GM13976 (cell line): ENCODE measurements around the gene NACC1.

Source experiments
- DNase-seq: peaks from one replicate; pipeline ENCODE4 v3.0.0; 2012; ENCODE audit warnings: low spot score
- in situ Hi-C: fragments of 300-500 bp; cut with MboI; formaldehyde crosslinking; loops from one replicate; pipeline ENCODE4 v1.12.0; 2022; ENCODE audit warnings: low sequenced_read_pairs, mixed read lengths, inconsistent platforms; ENCODE audit not compliant: unreplicated experiment
- TF ChIP-seq, protein P1 (sequence below): IDR thresholded peaks from 2 replicates; pipeline ENCODE4 v1.5.1; 2012; ENCODE audit warnings: borderline replicate concordance, mild to moderate bottlenecking; ENCODE audit not compliant: insufficient read depth; ENCODE audit errors: extremely low read depth, missing control alignments, control extremely low read depth

Gene NACC1

DNA sequence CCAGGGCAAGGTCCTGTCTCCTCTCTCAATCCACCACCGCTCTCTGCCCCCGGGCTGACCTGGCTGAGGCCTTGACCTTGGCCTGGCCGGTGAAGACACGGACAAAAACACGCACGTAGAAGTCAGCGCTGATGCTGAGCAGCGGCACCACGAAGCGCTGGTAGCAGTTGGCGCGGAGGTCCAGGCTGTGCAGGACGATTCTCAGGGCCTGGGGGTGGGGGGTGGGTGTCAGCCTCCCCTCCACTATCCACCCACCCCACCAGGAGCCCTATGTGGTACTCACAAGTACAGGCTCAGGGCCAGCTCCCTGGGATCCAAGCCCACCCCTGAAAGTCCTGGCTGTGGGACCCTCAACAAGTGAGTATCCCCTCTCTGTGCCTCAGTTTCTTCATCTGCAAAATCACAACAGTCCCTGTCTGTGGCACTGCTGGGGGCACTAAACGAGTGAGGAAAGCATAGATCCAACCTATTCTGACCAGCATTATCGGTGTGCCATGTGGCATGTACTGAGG, 7.9 kb upstream of the NACC1 start:
- in situ Hi-C loops, result no loop called here
- TF ChIP-seq, protein P1, sequence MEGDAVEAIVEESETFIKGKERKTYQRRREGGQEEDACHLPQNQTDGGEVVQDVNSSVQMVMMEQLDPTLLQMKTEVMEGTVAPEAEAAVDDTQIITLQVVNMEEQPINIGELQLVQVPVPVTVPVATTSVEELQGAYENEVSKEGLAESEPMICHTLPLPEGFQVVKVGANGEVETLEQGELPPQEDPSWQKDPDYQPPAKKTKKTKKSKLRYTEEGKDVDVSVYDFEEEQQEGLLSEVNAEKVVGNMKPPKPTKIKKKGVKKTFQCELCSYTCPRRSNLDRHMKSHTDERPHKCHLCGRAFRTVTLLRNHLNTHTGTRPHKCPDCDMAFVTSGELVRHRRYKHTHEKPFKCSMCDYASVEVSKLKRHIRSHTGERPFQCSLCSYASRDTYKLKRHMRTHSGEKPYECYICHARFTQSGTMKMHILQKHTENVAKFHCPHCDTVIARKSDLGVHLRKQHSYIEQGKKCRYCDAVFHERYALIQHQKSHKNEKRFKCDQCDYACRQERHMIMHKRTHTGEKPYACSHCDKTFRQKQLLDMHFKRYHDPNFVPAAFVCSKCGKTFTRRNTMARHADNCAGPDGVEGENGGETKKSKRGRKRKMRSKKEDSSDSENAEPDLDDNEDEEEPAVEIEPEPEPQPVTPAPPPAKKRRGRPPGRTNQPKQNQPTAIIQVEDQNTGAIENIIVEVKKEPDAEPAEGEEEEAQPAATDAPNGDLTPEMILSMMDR, result no peak
- no peak for DNase-seq

DNA sequence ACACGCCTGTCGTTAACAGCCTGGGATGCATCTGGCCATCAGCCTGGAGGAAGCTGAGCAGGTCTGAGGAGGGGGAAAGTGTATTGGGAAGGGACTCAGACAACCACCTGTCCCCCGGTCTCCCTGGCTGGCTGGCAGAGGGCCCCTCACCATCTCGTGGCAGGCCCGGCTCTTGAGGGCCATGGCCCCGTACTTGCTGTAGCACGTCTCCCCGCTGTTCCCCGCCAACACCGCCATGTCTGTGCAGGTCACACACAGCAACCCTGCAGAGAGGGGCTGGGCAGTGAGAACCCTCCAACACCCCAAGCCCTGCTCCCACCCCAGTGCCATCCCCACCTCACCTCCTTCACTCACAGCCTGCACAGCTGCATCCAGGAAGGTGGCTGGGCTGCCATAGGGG, 5.5 kb upstream of the NACC1 start:
- in situ Hi-C loops, result no loop called here
- DNase-seq, result no peak
- TF ChIP-seq, protein P1, result no peak

DNA sequence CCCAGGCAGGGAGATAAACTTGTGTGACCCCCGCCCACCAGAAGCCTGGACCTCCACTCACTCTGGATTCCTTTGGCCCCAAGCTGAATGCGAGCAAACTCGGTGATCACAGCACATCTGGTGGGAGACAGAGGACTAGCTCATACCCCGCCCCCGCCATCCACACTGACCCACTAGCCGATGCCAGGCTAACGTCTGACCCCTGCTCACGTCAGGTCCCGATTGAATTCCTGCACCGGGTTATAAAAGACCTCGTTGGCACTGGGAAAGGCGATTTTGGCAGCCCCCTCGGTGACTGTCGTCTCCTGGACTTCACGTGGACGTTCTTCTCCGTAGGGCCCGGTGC, 2.2 kb upstream of the NACC1 start:
- DNase-seq, result no peak
- TF ChIP-seq, protein P1, result no peak
- in situ Hi-C loops, result no loop called here

DNA sequence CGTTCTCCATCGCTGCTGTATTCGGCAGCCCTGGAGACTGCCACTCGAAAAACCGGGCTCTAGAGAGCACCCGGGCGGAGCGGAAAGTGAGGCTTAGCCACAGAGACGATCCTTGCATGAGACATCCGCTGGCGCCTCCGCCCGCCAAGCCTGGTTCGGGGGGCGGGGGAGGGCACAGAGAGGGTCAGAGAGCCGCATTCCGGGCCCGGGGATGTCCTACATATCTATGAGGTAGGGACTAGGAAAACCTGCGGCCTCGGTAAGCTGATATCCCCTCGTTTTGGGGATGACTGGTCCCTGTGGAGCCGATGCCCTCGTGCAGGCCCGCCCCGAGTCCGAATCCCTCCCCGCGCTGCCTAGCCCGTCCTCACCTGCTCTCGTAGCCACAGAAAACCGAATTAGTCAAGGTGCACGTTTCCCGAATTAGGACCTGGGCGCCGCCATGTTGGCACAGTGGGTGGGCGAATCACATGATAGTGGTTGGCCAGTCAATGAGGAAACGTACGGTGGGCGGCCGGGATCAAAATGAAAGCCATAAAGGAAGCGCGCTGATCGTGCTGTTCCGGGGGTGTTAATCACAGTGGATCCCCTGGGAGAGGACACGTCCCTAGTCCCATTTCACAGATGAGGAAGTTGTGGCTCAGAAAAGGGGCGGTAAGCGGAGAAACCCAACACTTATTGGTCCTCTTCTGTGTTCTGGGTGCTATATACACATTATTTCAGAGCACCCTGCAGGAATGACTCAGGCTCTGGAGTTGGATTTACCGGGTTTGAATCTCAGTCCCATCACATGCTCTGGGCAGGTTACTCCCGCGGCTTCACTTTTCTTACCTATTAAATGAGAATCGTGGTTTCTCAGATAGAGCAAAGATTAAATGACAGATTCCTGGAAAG, 1.5 kb upstream of the NACC1 start, which contains the start of gene TRMT1:
Gene TRMT1 (minus strand): TSS at position 459 of the 894 bp plus-strand sequence. CDS start 341 bp downstream, at position 118.
- TF ChIP-seq, protein P1, result no peak
- in situ Hi-C loops, result no loop called here
- peak; percentile 94 for DNase-seq

DNA sequence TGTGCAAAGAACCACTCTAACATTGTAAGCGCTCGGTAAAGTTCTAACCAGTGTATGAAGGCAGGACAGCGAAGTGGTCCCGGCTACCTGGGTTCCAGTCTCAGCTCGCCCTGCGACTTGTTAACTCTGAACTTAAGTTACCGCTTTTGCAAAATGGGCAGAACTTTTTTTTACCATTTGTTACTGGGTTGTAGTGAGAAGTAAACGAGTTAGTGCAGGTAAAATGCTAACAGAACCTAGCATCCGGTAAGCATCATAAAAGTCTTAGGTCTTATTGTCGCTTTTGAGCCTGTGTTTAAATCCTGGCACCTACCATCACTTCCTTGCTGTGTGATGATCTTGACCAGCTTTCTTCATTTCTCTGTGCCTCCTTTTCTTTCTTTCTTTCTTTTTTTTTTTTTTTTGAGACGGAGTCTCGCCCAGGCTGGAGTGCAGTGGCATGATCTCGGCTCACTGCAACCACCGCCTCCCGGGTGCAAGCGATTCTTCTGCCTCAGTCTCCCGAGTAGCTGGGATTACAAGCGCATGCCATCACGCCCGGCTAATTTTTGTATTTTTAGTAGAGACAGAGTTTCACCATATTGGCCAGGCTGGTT, 790 bp upstream of the NACC1 start:
- no peak for DNase-seq
- TF ChIP-seq, protein P1, result no peak
- in situ Hi-C loops, result no loop called here

DNA sequence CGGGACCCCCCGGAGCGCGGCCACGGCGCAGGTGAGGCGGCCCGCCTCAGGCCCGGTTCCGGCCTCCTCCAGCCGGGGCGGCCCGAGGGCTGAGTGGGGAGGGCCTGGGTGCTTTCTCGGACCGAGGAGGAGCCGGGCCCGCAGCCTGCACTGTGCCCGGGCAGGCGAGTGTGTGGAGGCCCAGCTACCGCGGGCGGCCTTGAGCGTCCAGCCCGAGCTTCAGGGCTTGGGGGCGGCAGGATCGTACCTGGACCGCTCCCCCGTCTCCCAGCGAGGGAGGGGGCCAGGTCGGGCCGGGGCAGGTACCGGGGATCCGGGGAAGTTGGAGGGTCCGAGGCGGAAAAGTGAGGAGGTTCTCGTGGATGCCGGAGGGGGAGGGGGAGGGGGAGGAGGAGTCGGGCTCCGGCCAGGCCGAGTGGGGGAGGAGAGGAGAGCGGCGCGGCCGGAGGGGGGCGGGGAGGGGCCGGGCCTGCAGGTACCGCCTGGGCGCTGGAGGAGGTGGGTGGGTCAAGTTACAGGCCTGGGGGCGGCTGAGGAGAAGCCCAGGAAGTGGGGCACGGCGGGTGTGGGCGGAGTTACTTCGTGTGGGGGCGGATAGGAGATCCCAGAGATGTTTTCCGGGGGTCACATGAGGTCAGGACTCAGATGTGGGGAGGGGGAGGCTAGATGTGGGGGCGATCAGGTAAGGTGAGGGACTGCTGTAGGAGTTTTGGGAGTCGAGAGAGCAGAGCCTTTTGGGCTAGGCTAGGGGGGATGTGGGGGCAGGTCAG, 545 bp downstream of the NACC1 start:
- in situ Hi-C loops, result no loop called here
- DNase-seq, result peak; percentile 82
- TF ChIP-seq, protein P1, result no peak
